ENCODE measurements around the gene BACE1.

Gene BACE1

DNA sequence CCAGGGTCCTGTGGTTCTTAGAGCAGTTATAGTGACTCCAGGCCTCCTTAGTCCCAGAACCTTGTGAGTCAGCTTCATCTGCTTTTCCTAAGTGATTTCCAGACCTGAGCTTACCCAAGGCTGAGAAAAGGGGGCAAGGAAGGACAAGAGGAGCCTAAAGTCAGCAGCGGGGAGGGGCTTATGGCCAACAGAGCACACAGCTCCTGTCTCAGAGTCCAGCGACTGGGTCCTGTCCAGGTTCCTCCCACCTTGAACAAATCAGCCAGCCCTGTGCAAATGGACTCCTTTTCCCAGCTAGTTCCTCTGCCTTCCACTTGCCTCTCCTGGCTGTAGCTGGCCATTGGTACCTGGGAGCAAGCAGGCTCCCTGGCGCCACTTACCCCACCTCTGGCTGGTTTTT is 10.9 kb downstream of the BACE1 start:
- DNase-seq: no peak

DNA sequence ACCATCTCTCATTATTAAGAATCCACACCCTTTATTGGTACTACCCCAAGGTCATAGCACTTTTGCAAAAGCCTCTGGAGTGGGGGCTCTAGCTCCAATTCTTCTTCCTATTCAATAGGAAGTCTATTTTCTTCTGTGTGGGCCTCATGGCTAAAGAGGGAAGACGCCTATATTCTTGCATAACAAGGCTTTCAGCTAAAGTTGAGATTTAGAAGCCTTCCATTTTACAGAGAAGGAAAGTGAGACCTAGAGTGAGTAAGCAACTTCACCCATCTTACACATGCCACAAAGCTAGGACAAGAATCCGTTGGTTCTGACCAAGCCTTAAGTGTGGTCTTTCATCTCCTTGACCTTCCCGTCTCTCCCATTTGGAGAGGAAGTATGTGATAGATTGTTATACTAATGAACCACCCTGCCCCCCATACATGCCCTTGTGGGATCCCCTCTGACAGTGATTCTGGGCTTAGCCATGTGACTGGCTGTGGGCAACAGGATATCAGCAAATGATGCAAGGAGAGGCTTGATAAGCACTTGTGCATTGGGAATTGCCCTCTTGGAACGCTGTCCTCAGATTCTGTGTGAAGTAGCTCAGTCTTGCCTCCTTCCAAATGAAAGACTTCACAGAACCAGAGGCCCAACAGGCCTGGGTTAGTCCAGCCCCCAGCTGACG is 12.3 kb downstream of the BACE1 start:
- DNase-seq: no peak

DNA sequence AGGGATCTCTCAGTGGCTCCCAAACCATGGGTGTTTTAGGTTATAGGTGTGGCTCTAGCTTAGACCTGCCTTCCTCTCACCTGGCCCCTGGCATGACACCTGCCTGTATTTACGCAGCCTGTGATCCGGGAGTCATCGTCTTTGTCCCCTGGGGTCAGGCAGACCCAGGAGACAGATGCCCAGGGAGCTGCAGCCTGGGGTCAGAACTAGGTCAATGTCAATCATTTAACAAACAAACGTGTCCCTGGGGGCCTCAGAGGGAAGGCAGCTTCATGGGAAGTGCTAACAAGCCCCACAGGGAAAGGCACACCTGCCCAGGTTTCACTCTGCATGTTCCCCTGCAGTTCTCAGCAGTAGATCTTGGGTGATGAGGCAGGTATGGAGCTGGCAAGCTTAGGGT is 13.0 kb downstream of the BACE1 start:
- DNase-seq: peak; percentile 41

DNA sequence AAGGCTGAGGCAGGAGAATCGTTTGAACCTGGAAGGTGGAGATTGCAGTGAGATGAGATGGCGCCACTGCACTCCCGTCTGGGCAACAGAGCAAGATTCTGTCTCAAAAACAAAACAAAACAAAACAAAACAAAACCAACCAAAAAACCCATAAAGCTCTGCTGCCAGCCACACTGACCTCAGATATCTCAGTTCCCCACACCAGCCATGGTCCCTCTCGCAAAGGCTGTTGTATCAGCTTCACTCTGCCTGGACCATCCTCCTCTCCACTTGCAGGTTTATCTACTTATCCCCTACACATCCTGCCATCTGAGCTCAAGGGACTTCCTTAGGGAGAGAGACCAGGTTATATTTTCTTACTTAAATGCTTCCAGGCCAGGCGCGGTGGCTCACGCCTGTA is 13.8 kb downstream of the BACE1 start:
- no peak for DNase-seq

DNA sequence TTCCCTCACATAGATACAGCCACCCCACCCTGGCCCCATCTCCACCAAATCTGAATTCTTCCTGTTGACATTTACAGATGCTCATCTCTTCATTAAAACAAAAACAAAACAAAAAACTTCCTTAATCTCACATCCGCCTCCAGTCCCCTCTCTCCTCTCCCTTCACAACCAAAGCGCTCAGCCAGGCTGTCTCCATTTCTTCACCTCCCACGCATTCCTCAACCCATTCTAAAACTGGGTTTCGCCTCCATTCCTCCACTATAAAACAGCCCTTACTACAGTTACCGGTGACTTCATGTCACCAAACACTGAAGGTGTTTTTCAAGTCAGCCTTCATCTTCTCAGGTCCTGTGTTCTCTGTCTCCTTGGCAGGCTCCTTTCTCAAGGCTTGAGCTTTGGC is 15.3 kb downstream of the BACE1 start:
- no peak for DNase-seq

DNA sequence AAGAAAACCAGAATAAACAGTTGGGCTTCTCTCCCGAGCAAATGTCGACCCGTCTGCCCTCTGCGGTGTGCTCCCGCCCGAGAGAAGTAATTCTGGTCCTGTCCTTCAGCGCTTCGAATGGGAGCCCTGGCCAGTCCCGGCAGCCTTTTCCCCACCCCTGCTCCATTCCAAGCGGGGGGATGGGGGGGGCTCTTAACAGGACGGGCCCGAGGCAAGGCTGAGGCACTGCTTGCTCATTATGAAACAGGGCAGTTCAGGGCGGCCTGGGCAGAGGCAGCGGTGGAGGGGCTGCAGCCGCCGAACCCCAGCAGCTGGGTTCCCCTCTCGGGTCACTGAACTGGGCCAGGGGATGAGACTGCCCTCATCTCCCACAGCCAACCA is 15.8 kb downstream of the BACE1 start:
- peak; percentile 84 for DNase-seq

DNA sequence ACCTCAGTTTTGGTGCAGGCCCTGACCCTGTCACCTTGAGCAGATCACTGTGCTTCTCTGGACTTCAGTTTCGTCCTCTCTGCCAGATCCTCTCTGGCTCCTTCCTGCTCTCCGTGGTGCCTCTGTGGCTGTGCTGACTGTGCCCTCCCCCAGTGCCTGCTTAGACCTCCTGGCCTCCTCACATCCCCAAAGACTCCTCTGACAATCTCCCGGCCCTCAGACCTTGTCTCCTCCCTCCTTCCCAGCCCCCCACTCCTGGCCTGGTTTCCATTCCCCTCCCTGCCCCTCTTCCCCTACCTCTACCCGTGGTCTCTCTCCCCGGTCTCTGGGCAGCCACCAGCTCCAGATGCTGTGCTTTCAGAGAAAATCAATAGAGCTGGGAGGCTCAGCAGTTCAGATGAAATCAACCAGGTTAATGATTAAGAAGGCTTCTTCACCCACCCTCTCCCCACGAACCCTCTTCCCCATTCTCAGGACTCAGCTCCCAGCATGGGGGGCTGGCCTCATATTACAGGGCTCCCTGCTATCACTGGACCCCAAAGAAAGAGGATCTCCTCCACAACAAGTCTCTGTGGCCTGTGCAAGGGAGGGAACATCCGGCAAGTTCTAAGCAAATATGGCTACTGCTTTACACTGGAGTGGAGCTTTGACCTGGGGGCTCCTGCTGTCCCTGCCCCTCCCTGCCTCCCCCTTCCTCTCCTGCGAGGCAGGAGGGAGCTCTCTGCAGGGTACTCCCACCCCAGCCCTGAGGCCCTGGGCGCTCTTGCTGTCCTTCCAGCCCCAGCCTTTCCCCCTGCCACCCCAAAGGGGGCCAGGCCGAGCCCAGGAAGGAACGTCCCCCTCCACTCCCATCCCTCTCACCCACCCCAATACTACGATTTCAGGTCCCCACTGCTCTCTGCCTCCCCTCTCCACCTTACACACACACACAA is 16.4 kb downstream of the BACE1 start:
- DNase-seq: peak; percentile 85

GRCh38 chr11:117298195-117298594 is 17.9 kb downstream of the BACE1 start:
- DNase-seq: no peak

- DNase-seq: no peak
These were observed 19.2 kb downstream of the BACE1 start for GRCh38 chr11:117296881-117297280.

GRCh38 chr11:117295438-117296137 is 20.5 kb downstream of the BACE1 start:
- no peak for DNase-seq

- no peak for DNase-seq
These were observed 23.4 kb downstream of the BACE1 start for GRCh38 chr11:117292616-117293015.

DNA sequence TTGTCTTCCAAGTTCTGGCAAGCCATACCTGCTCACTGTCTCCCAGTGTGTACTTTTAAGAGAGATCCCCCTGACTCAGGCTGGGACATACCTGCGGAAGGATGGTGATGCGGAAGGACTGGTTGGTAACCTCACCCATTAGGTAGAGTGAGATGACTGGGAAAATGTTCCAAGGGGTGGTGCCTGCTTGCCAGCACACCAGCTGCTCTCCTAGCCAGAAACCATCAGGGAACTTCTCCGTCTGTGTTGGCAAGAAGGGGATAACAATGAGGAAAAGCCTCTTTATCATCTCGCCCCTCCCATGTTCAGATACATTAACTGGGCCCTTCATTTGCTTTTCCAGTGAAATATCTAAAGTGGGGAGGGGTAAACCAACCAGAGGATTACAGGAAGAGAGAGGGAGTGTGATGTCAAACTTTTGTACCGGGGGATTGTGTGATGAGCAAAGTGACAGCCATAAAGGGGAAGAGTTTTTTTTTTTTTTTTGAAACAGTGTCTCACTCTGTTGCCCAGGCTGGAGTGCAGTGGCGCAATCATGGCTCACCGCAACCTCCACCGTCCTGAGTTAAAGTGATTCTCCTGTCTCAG is 25.2 kb downstream of the BACE1 start, which contains the start of gene BACE1-AS:
BACE1-AS (plus strand) TSS at position 538 of the 588 bp plus-strand sequence.
- no peak for DNase-seq

- DNase-seq: no peak
These were observed 26.3 kb downstream of the BACE1 start for GRCh38 chr11:117289795-117290194.

- no peak for DNase-seq
These were observed 28.4 kb downstream of the BACE1 start for GRCh38 chr11:117287668-117288067.

DNA sequence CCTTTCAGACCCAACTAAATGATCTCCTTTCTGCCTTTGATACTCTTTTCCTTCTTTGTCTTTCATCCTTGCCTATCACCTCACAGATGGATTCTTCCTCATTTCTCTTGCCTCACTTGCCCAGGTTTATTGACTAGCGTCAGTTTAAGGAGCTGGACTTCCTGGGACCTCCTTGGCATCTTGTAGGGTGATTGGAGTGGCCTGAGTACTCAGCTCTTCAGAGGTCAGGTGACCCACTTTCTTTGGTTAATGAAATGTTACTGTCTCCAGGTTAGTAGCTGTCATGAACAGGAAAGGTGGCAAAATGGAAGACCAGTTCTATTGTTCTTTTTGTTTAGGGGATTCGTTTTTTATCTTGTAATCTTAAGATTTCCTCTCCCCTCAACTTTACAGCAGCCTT is 29.5 kb downstream of the BACE1 start:
- DNase-seq: no peak

- no peak for DNase-seq
These were observed 32.0 kb downstream of the BACE1 start for GRCh38 chr11:117284053-117284452.

GRCh38 chr11:117282956-117283355 is 33.1 kb downstream of the BACE1 start:
- DNase-seq: no peak

DNA sequence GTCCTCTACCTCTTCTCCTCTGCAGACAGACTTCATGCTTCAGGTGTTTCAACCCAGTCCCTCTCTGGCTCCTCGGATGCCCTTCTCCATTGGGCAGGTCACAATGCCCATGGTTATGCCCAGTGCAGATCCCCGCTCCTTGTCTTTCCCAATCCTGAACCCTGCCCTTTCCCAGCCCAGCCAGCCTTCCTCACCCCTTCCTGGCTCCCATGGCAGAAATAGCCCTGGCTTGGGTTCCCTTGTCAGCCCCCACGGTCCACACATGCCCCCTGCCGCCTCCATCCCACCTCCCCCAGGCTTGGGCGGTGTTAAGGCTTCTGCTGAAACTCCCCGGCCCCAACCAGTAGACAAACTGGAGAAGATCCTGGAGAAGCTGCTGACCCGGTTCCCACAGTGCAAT is 34.2 kb downstream of the BACE1 start:
- DNase-seq: no peak

DNA sequence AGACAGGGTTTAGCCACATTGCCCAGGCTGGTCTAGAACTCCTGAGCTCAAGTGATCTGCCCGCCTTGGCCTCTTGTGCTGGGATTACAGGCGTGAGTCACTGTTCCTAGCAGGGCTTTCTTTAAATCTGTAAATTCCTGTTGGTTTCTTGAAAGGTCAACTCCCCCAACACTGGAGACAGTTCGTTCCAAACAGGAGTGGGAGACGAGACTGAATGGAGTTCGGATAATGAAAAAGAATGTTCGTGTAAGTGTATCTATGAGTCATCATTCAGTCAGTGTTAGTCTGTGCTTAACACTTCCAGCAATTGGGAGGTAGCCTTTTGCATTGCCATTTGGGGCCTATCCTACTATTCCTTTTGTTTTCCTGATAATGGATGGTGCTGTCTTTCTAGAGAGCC is 34.9 kb downstream of the BACE1 start:
- DNase-seq: no peak

GRCh38 chr11:117279711-117280376 is 36.2 kb downstream of the BACE1 start:
- DNase-seq: no peak

GRCh38 chr11:117278347-117278746 is 37.7 kb downstream of the BACE1 start:
- no peak for DNase-seq

DNA sequence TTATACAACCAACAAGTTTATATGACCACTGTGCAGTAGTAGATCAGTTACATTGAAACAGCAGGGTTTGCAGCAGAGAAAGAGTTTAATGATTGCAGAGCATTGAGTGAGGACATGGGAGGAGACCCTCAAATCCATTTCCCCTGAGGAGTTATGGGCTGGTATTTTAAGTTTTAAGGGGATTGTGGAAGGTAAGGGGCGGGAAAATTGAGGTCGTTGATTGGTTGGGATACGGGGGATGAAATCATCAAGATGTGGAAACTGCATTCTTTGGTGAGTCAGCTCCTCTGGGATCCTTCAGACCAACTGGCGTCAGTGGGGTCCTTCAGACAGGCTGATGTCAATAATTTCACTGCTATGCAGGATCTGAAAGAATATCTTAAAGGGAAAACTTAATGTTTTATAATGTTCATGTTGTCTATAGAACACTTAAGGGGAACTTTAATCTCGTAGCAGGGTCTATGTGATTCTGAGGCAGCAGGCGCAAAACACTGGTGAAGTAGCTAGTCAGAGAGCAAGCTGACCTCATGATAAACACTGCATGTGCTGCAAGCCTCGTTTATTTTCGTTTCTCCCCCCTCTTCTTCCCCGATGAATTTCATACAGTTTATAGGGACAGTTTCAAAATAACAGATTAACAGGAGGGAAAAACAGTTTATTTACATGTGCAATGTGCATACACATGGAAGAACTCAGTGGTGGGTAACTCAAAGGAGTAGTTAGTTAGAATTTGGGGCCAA is 42.3 kb downstream of the BACE1 start:
- peak; percentile 13 for DNase-seq

Data from eye (tissue), 1 donor.